Gastrocnemius medialis (tissue), 4 donors: Measurements from ENCODE around the gene MALRD1.

Source experiments
- POLR2A ChIP-seq, 2 donors: fragments of 450-650 bp; IDR thresholded peaks; one replicate each; pipeline ENCODE4 v1.6.1; 2017; ENCODE audit warnings: antibody characterized with exemption in 2 of 2, mild to moderate bottlenecking in 2 of 2, moderate library complexity in 2 of 2
- TF ChIP-seq, protein P1 (sequence below), 5 experiments: fragments of 450-650 bp in 3 of 5; fragments of 200-600 bp in 2 of 5; sonication (generic) in 2 of 5; IDR thresholded peaks in 4 of 5; conservative IDR thresholded peaks in 1 of 5; 1 replicate in 4 of 5; 2 replicates in 1 of 5; pipeline ENCODE4 v1.5.1; 2016 to 2019; ENCODE audit warnings: antibody characterized with exemption in 5 of 5, mild to moderate bottlenecking in 3 of 5, moderate library complexity in 3 of 5

DNA sequence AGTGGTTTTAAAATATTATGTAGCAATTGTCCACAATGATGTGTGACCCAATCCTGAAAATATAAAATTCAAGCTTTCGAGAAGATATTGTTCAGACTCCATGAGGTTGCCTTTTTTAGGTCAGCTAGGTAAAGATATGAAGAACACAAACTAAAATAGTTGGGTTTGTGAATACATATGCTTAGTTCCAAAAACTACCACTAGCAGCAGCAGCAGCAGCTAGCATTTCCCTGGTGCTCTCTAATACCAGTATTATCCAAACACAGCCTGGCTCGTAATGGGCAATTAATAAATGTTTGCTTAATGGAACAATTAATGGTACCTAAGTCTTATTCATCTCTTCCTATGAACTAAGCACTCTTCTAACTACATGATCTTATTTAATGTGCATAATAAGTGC is 362.5 kb downstream of the MALRD1 start:
- TF ChIP-seq, protein P1, sequence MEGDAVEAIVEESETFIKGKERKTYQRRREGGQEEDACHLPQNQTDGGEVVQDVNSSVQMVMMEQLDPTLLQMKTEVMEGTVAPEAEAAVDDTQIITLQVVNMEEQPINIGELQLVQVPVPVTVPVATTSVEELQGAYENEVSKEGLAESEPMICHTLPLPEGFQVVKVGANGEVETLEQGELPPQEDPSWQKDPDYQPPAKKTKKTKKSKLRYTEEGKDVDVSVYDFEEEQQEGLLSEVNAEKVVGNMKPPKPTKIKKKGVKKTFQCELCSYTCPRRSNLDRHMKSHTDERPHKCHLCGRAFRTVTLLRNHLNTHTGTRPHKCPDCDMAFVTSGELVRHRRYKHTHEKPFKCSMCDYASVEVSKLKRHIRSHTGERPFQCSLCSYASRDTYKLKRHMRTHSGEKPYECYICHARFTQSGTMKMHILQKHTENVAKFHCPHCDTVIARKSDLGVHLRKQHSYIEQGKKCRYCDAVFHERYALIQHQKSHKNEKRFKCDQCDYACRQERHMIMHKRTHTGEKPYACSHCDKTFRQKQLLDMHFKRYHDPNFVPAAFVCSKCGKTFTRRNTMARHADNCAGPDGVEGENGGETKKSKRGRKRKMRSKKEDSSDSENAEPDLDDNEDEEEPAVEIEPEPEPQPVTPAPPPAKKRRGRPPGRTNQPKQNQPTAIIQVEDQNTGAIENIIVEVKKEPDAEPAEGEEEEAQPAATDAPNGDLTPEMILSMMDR (IDR thresholded peaks at IDR 0.05 in 4 of 5, conservative IDR thresholded peaks at IDR 0.05 in 1 of 5): no peak
- TF ChIP-seq POLR2A (IDR thresholded peaks at IDR 0.05): no peak
